ELF-1 (cell line): ENCODE measurements around the gene SIRT1.
"Not testable (repeated sequence)": the region's sequence is repeated elsewhere in the genome, so short reads cannot be mapped to it uniquely, and the experiment has no call there.

Experiments used
- DNase-seq: peaks from one replicate; pipeline ENCODE4 v3.0.0-alpha.2; 2016; ENCODE audit warnings: low read depth, low spot score

Gene SIRT1

DNA sequence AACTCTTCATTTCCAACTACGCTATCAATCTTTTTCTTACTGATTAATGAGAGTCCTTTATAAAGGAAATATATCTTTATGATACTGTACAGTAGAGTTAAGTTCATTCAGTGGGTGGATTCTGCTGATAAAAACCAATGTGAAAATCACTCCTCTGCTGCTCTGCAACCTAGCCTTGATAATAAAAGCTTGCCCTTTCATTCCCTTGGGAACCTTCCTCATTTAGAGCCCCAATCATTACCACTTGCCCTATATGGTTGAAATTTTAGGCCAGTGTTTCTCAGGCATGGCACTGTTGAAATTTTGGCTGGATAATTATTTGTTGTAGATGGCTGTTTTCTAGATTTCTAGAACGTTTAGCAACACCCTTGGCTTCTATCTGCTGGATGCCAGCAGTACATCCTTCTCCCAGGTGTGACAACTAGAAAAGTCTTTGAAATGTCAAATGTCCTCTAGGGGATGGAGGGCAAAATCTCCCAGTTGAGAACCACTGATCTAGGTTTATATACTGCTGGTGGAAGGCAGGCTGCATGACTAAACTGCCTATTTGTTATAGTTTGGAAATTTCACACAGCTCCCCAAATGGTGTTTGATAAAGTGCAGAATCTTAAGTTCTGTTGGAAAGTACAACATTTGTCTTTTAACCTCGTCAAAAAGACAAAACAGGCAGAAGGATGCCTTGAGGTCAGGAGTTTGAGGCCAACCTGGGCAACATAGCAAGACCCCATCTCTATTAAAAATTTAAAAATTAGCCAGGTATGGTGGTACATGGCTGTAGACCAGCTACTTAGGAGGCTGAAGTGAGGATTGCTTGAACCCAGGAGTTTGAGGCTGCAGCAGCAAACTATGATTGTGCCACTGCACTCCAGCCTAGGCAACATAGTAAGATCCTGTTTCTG, 8.9 kb upstream of the SIRT1 start:
- DNase-seq = no peak

- DNase-seq = not testable (repeated sequence)
Observed at GRCh38 chr10:67877421-67877820, 7.0 kb upstream of the SIRT1 start.

- DNase-seq = no peak
Observed at GRCh38 chr10:67878133-67878532, 6.3 kb upstream of the SIRT1 start.

DNA sequence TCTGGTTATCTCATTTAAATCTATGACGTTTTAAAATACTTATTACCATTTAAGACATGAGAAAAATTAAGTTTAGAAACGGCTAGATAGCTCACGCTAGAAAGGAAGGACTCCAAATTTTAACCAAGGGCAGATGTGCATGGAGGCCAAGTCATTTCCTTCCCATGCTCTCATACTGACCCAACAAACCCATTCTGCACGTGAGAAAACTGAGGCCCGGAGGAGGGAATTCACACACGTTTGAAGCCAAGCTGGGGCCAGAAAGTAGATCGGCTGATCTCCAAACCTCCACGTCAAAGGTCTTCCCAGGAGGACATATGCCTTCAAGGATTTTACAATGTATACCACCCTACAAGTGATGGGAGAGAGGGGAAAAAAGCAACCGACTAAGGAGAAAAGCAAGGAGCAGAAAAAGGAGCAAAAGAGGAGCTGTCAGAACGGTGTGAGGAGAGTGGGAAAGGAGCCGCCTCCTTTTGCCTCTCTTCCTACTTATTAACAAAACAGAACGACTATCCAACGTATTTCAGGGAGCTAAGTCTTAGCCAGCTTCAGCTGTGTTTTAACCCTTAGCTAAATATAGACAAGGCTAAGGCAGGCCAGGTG, 645 bp upstream of the SIRT1 start:
- no peak for DNase-seq

- peak; percentile 88 for DNase-seq
Observed at GRCh38 chr10:67884842-67885670, 600 bp downstream of the SIRT1 start.

DNA sequence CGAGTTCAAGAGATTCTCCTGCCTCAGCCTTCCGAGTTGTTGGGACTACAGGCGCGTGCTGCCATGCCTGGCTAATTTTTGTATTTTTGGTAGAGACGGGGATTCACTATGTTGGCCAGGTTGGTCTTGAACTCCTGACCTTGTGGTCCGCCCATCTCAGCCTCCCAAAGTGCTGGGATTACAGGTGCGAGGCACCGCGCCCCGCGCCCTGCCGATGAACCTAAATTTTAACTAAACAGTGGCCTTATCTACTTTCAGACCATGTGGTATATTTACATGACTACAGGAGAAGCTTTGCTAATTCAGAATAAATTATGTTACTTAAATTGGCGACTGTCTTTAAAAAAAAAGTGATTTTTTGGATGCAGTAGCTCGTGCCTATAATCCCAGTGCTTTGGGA, 9.2 kb downstream of the SIRT1 start:
- no peak for DNase-seq

DNA sequence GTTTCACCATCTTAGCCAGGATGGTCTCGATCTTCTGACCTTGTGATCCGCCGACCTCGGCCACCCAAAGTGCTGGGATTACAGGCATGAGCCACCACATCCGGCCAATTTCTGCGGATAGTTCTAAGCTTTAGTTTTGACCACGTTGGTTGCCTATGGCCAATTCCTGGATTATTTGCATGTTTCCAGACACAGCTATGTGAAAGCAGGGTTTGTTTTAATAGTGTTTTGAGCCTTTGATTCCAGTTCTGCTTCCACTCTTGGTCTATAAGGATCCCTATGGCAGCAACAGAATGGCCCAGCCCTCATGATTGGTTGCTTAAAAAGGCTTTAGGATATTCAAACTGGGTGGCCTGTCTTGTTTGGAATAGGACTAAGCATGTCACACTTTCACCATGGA, 19.1 kb downstream of the SIRT1 start:
- DNase-seq = no peak

DNA sequence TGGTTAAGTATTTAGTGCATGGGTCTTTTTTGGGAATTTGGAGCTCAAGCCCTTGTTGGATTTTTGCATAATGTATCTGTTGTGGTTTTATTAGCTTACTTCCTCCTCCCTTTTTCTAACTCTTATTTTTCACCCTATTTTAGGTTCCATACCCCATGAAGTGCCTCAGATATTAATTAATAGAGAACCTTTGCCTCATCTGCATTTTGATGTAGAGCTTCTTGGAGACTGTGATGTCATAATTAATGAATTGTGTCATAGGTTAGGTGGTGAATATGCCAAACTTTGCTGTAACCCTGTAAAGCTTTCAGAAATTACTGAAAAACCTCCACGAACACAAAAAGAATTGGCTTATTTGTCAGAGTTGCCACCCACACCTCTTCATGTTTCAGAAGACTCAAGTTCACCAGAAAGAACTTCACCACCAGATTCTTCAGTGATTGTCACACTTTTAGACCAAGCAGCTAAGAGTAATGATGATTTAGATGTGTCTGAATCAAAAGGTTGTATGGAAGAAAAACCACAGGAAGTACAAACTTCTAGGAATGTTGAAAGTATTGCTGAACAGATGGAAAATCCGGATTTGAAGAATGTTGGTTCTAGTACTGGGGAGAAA, 28.0 kb downstream of the SIRT1 start:
- no peak for DNase-seq

- no peak for DNase-seq
Observed at GRCh38 chr10:67914777-67915340, 30.4 kb downstream of the SIRT1 start.

- no peak for DNase-seq
Observed at GRCh38 chr10:67917169-67917568, 32.7 kb downstream of the SIRT1 start.

GRCh38 chr10:67917679-67918078, 33.2 kb downstream of the SIRT1 start:
- no peak for DNase-seq

GRCh38 chr10:67921065-67921464, 36.6 kb downstream of the SIRT1 start:
- no peak for DNase-seq

DNA sequence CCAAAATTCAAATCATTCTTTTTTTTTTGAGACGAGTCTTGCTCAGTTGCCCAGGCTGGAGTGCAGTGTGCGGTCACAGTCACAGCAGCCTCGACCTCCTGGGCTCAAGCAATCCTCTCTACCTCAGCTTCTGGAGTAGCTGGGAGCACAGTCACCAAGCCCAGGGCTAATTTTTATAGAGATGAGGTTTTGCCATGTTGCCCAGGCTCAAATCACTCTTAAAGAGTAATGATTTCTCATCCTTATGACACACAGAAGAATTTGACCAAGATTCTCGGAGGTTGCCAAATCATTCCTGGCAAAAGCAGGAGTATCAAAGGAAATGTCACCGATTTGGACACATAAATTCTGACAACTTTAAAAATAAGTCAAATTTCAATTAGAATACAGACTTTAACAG, 39.1 kb downstream of the SIRT1 start:
- no peak for DNase-seq

- no peak for DNase-seq
Observed at GRCh38 chr10:67924136-67924535, 39.7 kb downstream of the SIRT1 start.

- no peak for DNase-seq
Observed at GRCh38 chr10:67925449-67926005, 41.1 kb downstream of the SIRT1 start.

DNA sequence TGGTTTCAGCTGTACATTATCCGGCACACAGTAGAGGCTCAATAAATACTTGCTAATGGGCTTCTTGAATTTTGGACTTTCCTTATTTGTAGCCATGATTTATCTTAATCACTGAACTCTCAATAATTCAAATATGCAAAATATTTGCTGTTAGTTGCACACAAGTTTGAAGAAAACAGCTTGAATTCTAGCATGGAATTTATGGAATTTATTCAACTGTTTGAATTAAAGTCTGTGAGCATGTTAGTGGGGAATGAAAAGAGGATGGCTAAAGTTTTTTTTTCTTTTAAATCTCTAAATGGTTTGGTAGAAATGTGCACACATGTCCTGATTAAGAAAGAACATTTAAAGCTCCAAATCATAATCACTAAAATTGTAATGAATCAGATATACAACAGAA, 42.5 kb downstream of the SIRT1 start:
- DNase-seq = no peak

DNA sequence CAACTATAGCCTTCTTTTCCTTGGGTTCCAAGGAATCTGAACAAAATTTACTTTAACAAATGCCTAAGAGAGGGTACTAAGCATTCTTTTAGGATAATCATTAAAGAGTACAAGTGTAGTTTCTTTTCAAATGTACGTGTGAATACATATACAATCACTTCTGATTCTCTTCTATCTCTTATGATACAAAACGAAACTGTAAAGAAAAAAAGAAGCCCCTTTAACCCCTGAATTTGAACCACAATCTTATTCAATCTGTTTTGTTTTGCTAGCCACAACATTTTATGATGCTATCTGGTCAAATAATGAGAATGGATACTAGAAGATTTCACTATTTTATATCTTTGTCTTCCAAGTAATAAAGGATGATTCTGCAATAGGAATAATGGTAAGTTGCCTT, 48.7 kb downstream of the SIRT1 start:
- no peak for DNase-seq

GRCh38 chr10:67934336-67934735, 49.9 kb downstream of the SIRT1 start:
- DNase-seq = no peak

DNA sequence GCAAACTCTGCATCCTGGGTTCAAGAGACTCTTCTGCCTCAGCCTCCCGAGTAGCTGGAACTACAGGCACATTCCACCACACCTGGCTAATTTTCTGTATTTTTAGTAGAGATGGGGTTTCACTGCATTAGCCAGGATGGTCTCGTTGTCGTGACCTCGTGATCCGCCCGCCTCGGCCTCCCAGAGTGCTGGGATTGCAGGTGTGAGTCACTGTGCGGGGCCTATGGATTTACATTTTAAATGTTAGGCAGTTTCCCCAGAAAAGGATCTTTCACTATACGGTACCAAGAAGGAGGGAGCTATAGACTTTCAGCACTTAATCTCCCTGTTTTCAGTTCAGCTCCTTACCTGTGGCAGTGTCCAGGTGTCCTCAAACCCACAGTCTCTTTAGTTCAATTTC, 50.8 kb downstream of the SIRT1 start:
- DNase-seq = no peak

- DNase-seq = no peak
Observed at GRCh38 chr10:67936416-67936815, 52.0 kb downstream of the SIRT1 start.

DNA sequence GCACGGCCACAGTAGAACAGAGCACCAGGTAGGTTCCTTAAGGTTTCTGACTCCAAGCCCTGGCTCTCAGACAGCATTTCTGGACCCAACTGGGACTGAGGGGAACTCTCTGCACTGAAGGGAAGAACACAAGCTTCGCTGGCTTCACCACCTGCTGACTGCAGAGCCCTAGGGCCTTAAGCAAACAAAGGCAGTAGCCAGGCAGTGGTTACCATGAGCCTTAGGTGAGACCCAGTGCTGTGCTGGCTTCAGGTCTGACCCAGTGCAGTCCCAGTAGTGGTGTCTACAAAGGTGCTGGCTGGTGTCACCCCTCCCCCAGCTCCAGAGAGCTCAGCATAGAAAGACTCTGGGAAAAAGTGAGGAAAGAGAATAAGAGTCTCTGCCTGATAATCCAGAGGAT, 59.5 kb downstream of the SIRT1 start:
- DNase-seq = peak; percentile 69
